HepG2 (cell line): ENCODE data around the gene CYLD. TPM values are rescaled to one million over a fixed set of nuclear protein-coding genes. Genes with fewer than 3 reads are reported as not detected.

ENCODE experiments used
- BRF2 ChIP-seq: sonication (generic); formaldehyde crosslinking; IDR thresholded peaks from 2 replicates; pipeline ENCODE4 v1.8.1; 2022; ENCODE audit warnings: mild to moderate bottlenecking, missing genetic modification reagents
- DMAP1 ChIP-seq: IDR thresholded peaks from 2 replicates; pipeline ENCODE4 v1.6.1; 2016
- HHEX ChIP-seq: IDR thresholded peaks from 2 replicates; pipeline ENCODE4 v1.6.1; 2016; ENCODE audit warnings: control low read depth
- IKZF4 ChIP-seq: sonication (generic); formaldehyde crosslinking; IDR thresholded peaks from 2 replicates; pipeline ENCODE4 v1.5.1; 2020; ENCODE audit warnings: borderline replicate concordance, mild to moderate bottlenecking, low read depth, missing genetic modification reagents; ENCODE audit errors: not compliant biosample characterization
- MED1 ChIP-seq: sonication (generic); formaldehyde crosslinking; IDR thresholded peaks from 2 replicates; pipeline ENCODE4 v1.4.0; 2020; ENCODE audit warnings: missing genetic modification reagents
- MIER3 ChIP-seq: IDR thresholded peaks from 2 replicates; pipeline ENCODE4 v1.6.1; 2016; ENCODE audit warnings: missing compliant biosample characterization, borderline replicate concordance
- MTA1 ChIP-seq: sonication (generic); formaldehyde crosslinking; IDR thresholded peaks from 2 replicates; pipeline ENCODE4 v1.4.0; 2020; ENCODE audit warnings: missing genetic modification reagents, mild to moderate bottlenecking, borderline replicate concordance
- NAIF1 ChIP-seq: sonication (generic); formaldehyde crosslinking; IDR thresholded peaks from 2 replicates; pipeline ENCODE4 v1.5.0; 2020; ENCODE audit warnings: mild to moderate bottlenecking, missing genetic modification reagents, borderline replicate concordance
- NBN ChIP-seq: fragments of 450-650 bp; conservative IDR thresholded peaks from 2 replicates; pipeline ENCODE4 v1.6.1; 2017
- NFATC3 ChIP-seq: sonication (generic); formaldehyde crosslinking; IDR thresholded peaks from 2 replicates; pipeline ENCODE4 v1.5.1; 2020; ENCODE audit warnings: mild to moderate bottlenecking, missing genetic modification reagents
- SRSF4 ChIP-seq: fragments of 200-400 bp; formaldehyde crosslinking; IDR thresholded peaks from one replicate; pipeline ENCODE4 v1.6.1; 2018; ENCODE audit warnings: mild to moderate bottlenecking, low read depth, low read length, moderate library complexity; ENCODE audit not compliant: poor library complexity, severe bottlenecking
- TOE1 ChIP-seq: sonication (generic); formaldehyde crosslinking; IDR thresholded peaks from 2 replicates; pipeline ENCODE4 v1.4.0; 2020; ENCODE audit warnings: mild to moderate bottlenecking, missing genetic modification reagents
- ZBTB21 ChIP-seq: sonication (generic); formaldehyde crosslinking; IDR thresholded peaks from 2 replicates; pipeline ENCODE4 v1.4.0; 2020; ENCODE audit warnings: missing genetic modification reagents
- ZFYVE20 ChIP-seq: sonication (generic); formaldehyde crosslinking; IDR thresholded peaks from 2 replicates; pipeline ENCODE4 v1.8.0; 2023; ENCODE audit warnings: low read depth, mild to moderate bottlenecking, moderate library complexity, missing genetic modification reagents, borderline replicate concordance
- ZNF12 ChIP-seq: sonication (generic); formaldehyde crosslinking; IDR thresholded peaks from 2 replicates; pipeline ENCODE4 v1.5.0; 2020; ENCODE audit warnings: missing genetic modification reagents
- ZNF510 ChIP-seq: sonication (generic); formaldehyde crosslinking; IDR thresholded peaks from 2 replicates; pipeline ENCODE4 v1.4.0; 2020; ENCODE audit warnings: low read depth, mild to moderate bottlenecking, missing genetic modification reagents
- ZNF549 ChIP-seq: sonication (generic); formaldehyde crosslinking; IDR thresholded peaks from 2 replicates; pipeline ENCODE4 v1.5.0; 2020; ENCODE audit warnings: missing genetic modification reagents
- ZNF747 ChIP-seq: sonication (generic); formaldehyde crosslinking; IDR thresholded peaks from 2 replicates; pipeline ENCODE4 v1.8.1; 2023; ENCODE audit warnings: missing genetic modification reagents, mild to moderate bottlenecking, borderline replicate concordance
- ZNF768 ChIP-seq: sonication (generic); formaldehyde crosslinking; IDR thresholded peaks from 2 replicates; pipeline ENCODE4 v1.4.0; 2020; ENCODE audit warnings: missing genetic modification reagents
- polyA plus RNA-seq, 8 experiments: library from polyadenylated mRNA; depleted of rRNA in 3 of 8; stranded (reverse) in 7 of 8; unstranded in 1 of 8; fragments of >200 nt; fragmentation: Illumina TruSeq in 4 of 8; extraction: Trizol in 4 of 8; gene quantifications; 2 replicates each; pipeline versions ENCODE4 v1.2.1 to v1.2.3, GENCODE V29; 2011 to 2016; ENCODE audit warnings: low read depth in 4 of 8, missing spikeins in 1 of 8, mixed read lengths in 1 of 8; ENCODE audit not compliant: insufficient read depth in 1 of 8
- total RNA-seq, 5 experiments: library from RNA; depleted of rRNA; stranded (reverse); fragments of >200 nt; fragmentation: Illumina TruSeq; extraction: Trizol; gene quantifications; 2 replicates each; pipeline ENCODE4 v1.2.3, GENCODE V29; 2016; ENCODE audit warnings: low read depth in 1 of 5
- TF ChIP-seq, protein P1 (sequence below): sonication (generic); formaldehyde crosslinking; IDR thresholded peaks from 2 replicates; pipeline ENCODE4 v1.5.0; 2020; ENCODE audit warnings: mild to moderate bottlenecking, missing genetic modification reagents, borderline replicate concordance
- TF ChIP-seq, protein P2 (sequence below): sonication (generic); formaldehyde crosslinking; IDR thresholded peaks from 2 replicates; pipeline ENCODE4 v1.5.1; 2020; ENCODE audit warnings: missing genetic modification reagents, mild to moderate bottlenecking, borderline replicate concordance
- TF ChIP-seq, protein P3 (sequence below): sonication (generic); formaldehyde crosslinking; IDR thresholded peaks from 2 replicates; pipeline ENCODE4 v1.5.1; 2020; ENCODE audit warnings: mild to moderate bottlenecking, missing genetic modification reagents, borderline replicate concordance

CYLD gene
- total and polyA plus RNA-seq, 2 of the 13 experiments (the other 11 are each of a cell fraction or from before 2014, with no cell fraction given), result 6.1 to 11.4 TPM

GRCh38 chr16:50806099-50807062 is 64.5 kb downstream of the CYLD start (continued):
- TF ChIP-seq, protein P1, sequence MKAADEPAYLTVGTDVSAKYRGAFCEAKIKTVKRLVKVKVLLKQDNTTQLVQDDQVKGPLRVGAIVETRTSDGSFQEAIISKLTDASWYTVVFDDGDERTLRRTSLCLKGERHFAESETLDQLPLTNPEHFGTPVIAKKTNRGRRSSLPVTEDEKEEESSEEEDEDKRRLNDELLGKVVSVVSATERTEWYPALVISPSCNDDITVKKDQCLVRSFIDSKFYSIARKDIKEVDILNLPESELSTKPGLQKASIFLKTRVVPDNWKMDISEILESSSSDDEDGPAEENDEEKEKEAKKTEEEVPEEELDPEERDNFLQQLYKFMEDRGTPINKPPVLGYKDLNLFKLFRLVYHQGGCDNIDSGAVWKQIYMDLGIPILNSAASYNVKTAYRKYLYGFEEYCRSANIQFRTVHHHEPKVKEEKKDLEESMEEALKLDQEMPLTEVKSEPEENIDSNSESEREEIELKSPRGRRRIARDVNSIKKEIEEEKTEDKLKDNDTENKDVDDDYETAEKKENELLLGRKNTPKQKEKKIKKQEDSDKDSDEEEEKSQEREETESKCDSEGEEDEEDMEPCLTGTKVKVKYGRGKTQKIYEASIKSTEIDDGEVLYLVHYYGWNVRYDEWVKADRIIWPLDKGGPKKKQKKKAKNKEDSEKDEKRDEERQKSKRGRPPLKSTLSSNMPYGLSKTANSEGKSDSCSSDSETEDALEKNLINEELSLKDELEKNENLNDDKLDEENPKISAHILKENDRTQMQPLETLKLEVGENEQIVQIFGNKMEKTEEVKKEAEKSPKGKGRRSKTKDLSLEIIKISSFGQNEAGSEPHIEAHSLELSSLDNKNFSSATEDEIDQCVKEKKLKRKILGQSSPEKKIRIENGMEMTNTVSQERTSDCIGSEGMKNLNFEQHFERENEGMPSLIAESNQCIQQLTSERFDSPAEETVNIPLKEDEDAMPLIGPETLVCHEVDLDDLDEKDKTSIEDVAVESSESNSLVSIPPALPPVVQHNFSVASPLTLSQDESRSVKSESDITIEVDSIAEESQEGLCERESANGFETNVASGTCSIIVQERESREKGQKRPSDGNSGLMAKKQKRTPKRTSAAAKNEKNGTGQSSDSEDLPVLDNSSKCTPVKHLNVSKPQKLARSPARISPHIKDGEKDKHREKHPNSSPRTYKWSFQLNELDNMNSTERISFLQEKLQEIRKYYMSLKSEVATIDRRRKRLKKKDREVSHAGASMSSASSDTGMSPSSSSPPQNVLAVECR (CRISPR knock-in tag), result peak; percentile 57; the same call in 1 of the 2 replicates
- TF ChIP-seq HHEX (CRISPR knock-in tag) (no peak), DMAP1 (CRISPR knock-in tag) (no peak; the same call in 1 of the 2 replicates), NAIF1 (CRISPR knock-in tag) (peak; percentile 67), MIER3 (CRISPR knock-in tag) (no peak), IKZF4 (CRISPR knock-in tag) (no peak), SRSF4 (no peak), ZNF747 (CRISPR knock-in tag) (no peak), ZNF12 (CRISPR knock-in tag) (0 out of 2 replicates have a peak, but pooled peaks have one; percentile 16), ZFYVE20 (no peak), ZBTB21 (CRISPR knock-in tag) (no peak), TOE1 (no peak), MED1 (CRISPR knock-in tag) (peak; percentile 62), ZNF768 (no peak), NFATC3 (CRISPR knock-in tag) (no peak), MTA1 (CRISPR knock-in tag) (no peak), NBN (no peak), ZNF549 (CRISPR knock-in tag) (no peak), BRF2 (peak; percentile 54; the same call in 1 of the 2 replicates), ZNF510 (peak; percentile 78; the same call in 1 of the 2 replicates)
- TF ChIP-seq, protein P2, sequence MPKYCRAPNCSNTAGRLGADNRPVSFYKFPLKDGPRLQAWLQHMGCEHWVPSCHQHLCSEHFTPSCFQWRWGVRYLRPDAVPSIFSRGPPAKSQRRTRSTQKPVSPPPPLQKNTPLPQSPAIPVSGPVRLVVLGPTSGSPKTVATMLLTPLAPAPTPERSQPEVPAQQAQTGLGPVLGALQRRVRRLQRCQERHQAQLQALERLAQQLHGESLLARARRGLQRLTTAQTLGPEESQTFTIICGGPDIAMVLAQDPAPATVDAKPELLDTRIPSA (CRISPR knock-in tag), result no peak
- TF ChIP-seq, protein P3, sequence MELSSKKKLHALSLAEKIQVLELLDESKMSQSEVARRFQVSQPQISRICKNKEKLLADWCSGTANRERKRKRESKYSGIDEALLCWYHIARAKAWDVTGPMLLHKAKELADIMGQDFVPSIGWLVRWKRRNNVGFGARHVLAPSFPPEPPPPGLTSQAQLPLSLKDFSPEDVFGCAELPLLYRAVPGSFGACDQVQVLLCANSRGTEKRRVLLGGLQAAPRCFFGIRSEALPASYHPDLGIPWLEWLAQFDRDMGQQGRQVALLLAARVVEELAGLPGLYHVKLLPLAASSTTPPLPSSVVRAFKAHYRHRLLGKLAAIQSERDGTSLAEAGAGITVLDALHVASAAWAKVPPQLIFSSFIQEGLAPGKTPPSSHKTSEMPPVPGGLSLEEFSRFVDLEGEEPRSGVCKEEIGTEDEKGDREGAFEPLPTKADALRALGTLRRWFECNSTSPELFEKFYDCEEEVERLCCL, result no peak
